A549 (cell line): ENCODE data around the gene SCN5A. TPM values are rescaled to one million over a fixed set of nuclear protein-coding genes. Genes with fewer than 3 reads are reported as not detected.

Experiments
- ATAC-seq, 2 experiments: fragments of 200-7000 bp in 1 of 2; fragments of >200 bp in 1 of 2; cut with Nextera tagmentation in 1 of 2; cut with Tn5 transposase in 1 of 2; 3 replicates each; pipeline versions ENCODE4 v1.8.0 to v1.9.1; 2018 to 2020; ENCODE audit warnings: mild to moderate bottlenecking in 1 of 2, moderate library complexity in 1 of 2
- CTCF ChIA-PET: fragments of 300-600 bp; sonication (Branson Sonifier 250); formaldehyde crosslinking; extraction: SDS; loops from one replicate; lab custom pipeline; 2021; ENCODE audit warnings: antibody characterized with exemption, inconsistent platforms; lab: Yijun Ruan, JAX
- POLR2A ChIA-PET: fragments of 350-600 bp; formaldehyde crosslinking; extraction: SDS; loops from one replicate; lab custom pipeline; 2021; ENCODE audit warnings: antibody characterized with exemption, inconsistent platforms; lab: Yijun Ruan, JAX
- DNase-seq, 2 experiments: peaks; one replicate each; pipeline versions ENCODE4 v3.0.0 to v3.0.0-alpha.2; 2011 to 2016; ENCODE audit warnings: low read depth in 1 of 2, low spot score in 1 of 2
- FAIRE-seq: peaks from 2 replicates; lab custom pipeline; 2011; peaks lifted over from hg19 to GRCh38; lab: Jason Lieb, UNC
- H3K27ac ChIP-seq, 2 experiments: fragments of >200 bp; sonication (Bioruptor Twin); formaldehyde crosslinking; 3 replicates each; pipeline ENCODE4 v1.5.1; 2016 to 2017
- H3K4me1 ChIP-seq: fragments of >200 bp; sonication (Bioruptor Twin); formaldehyde crosslinking; 3 replicates; pipeline ENCODE4 v1.6.1; 2016
- H3K4me2 ChIP-seq: fragments of >200 bp; sonication (Bioruptor Twin); formaldehyde crosslinking; 3 replicates; pipeline ENCODE4 v1.6.1; 2016
- H3K4me3 ChIP-seq: fragments of >200 bp; sonication (Bioruptor Twin); formaldehyde crosslinking; 3 replicates; pipeline ENCODE4 v1.5.1; 2016
- H3K9me3 ChIP-seq: fragments of >200 bp; sonication (Bioruptor Twin); formaldehyde crosslinking; 3 replicates; pipeline ENCODE4 v1.6.1; 2016
- BHLHE40 ChIP-seq: IDR thresholded peaks from 2 replicates; pipeline ENCODE4 v1.6.1; 2012; ENCODE audit warnings: low read depth, low read length, inconsistent platforms
- CBX2 ChIP-seq: fragments of 200-600 bp; sonication (generic); IDR thresholded peaks from 2 replicates; pipeline ENCODE4 v1.6.1; 2016; ENCODE audit warnings: low read depth, mild to moderate bottlenecking, borderline replicate concordance
- CBX8 ChIP-seq: fragments of 200-600 bp; sonication (generic); IDR thresholded peaks from 2 replicates; pipeline ENCODE4 v1.6.1; 2016
- CHD4 ChIP-seq: fragments of 200-600 bp; sonication (generic); IDR thresholded peaks from 2 replicates; pipeline ENCODE4 v1.6.1; 2016; ENCODE audit warnings: antibody characterized with exemption, mild to moderate bottlenecking, borderline replicate concordance
- ELK1 ChIP-seq: fragments of 150-350 bp; IDR thresholded peaks from 2 replicates; pipeline ENCODE4 v1.6.1; 2014; ENCODE audit warnings: low read depth, mild to moderate bottlenecking, low read length
- ESRRA ChIP-seq: fragments of 150-350 bp; IDR thresholded peaks from 2 replicates; pipeline ENCODE4 v1.6.1; 2014; ENCODE audit warnings: mild to moderate bottlenecking, low read length, borderline replicate concordance
- FOSB ChIP-seq: fragments of 250-450 bp; sonication (Bioruptor Pico); IDR thresholded peaks from 2 replicates; pipeline ENCODE4 v1.5.0; 2020; ENCODE audit warnings: mild to moderate bottlenecking, moderate library complexity
- HDAC2 ChIP-seq: fragments of 200-600 bp; sonication (generic); IDR thresholded peaks from 2 replicates; pipeline ENCODE4 v1.6.1; 2016
- HOXB13 ChIP-seq: fragments of 250-450 bp; sonication (Bioruptor Pico); IDR thresholded peaks from 2 replicates; pipeline ENCODE4 v1.5.0; 2020; ENCODE audit warnings: low read depth, mild to moderate bottlenecking, moderate library complexity
- HOXB5 ChIP-seq: fragments of 250-450 bp; sonication (Bioruptor Pico); IDR thresholded peaks from 2 replicates; pipeline ENCODE4 v1.5.0; 2020; ENCODE audit warnings: mild to moderate bottlenecking, moderate library complexity
- JUNB ChIP-seq: fragments of >200 bp; sonication (Bioruptor Twin); formaldehyde crosslinking; IDR thresholded peaks from 2 replicates; pipeline ENCODE4 v1.6.1; 2016
- KDM1A ChIP-seq: fragments of 200-600 bp; sonication (generic); IDR thresholded peaks from 2 replicates; pipeline ENCODE4 v1.6.1; 2016; ENCODE audit warnings: low read depth, mild to moderate bottlenecking
- KDM5A ChIP-seq: fragments of 200-600 bp; sonication (generic); IDR thresholded peaks from 2 replicates; pipeline ENCODE4 v1.6.1; 2016; ENCODE audit warnings: antibody characterized with exemption, mild to moderate bottlenecking
- NPAS2 ChIP-seq: fragments of 250-450 bp; sonication (Bioruptor Pico); IDR thresholded peaks from 2 replicates; pipeline ENCODE4 v1.8.0; 2022; ENCODE audit warnings: mild to moderate bottlenecking, moderate library complexity, borderline replicate concordance
- NR3C1 ChIP-seq: fragments of >200 bp; sonication (Bioruptor Twin); formaldehyde crosslinking; IDR thresholded peaks from 3 replicates; pipeline ENCODE4 v1.6.1; 2017
- PBX3 ChIP-seq: IDR thresholded peaks from 2 replicates; pipeline ENCODE4 v1.6.1; 2012
- SMC3 ChIP-seq: fragments of >200 bp; sonication (Bioruptor Twin); formaldehyde crosslinking; IDR thresholded peaks from 3 replicates; pipeline ENCODE4 v1.6.1; 2018; ENCODE audit warnings: inconsistent platforms
- SREBF2 ChIP-seq: fragments of 450-650 bp; IDR thresholded peaks from 2 replicates; pipeline ENCODE4 v1.6.1; 2014; ENCODE audit warnings: mild to moderate bottlenecking, moderate library complexity
- TFCP2L1 ChIP-seq: fragments of 250-450 bp; sonication (Bioruptor Pico); IDR thresholded peaks from 2 replicates; pipeline ENCODE4 v1.5.0; 2021; ENCODE audit warnings: mild to moderate bottlenecking
- TP53 ChIP-seq: fragments of 250-450 bp; sonication (Bioruptor Pico); IDR thresholded peaks from 2 replicates; pipeline ENCODE4 v1.5.0; 2021; ENCODE audit warnings: mild to moderate bottlenecking, moderate library complexity
- ZC3H11A ChIP-seq: fragments of 450-650 bp; IDR thresholded peaks from 2 replicates; pipeline ENCODE4 v1.6.1; 2014; ENCODE audit warnings: antibody characterized with exemption, mild to moderate bottlenecking
- ZFP36 ChIP-seq: fragments of 450-650 bp; IDR thresholded peaks from 2 replicates; pipeline ENCODE4 v1.6.1; 2014; ENCODE audit warnings: borderline replicate concordance; ENCODE audit not compliant: partially characterized antibody
- WGBS: methylation state at CpG from one replicate; pipeline ENCODE4 v1.1.6; 2017; ENCODE audit errors: missing lambda C conversion rate; 5-methylcytosine and 5-hydroxymethylcytosine counted together
- polyA plus RNA-seq, 4 experiments: library from polyadenylated mRNA; depleted of rRNA in 3 of 4; stranded (reverse); fragments of >200 nt; fragmentation: RNase III in 1 of 4; extraction: RNeasy Plus Mini Kit Qiagen cat#74134 plus additional on column Dnase treatment in 1 of 4; gene quantifications; 2 replicates in 3 of 4; 3 replicates in 1 of 4; pipeline ENCODE4 v1.2.3, GENCODE V29; 2011 to 2017
- TF ChIP-seq, protein P1 (sequence below): IDR thresholded peaks from 2 replicates; pipeline ENCODE4 v1.6.1; 2012
- TF ChIP-seq, protein P2 (sequence below): fragments of 250-450 bp; sonication (Bioruptor Pico); IDR thresholded peaks from 2 replicates; pipeline ENCODE4 v1.5.0; 2021; ENCODE audit warnings: mild to moderate bottlenecking, moderate library complexity, borderline replicate concordance
- TF ChIP-seq, protein P3 (sequence below): fragments of >200 bp; sonication (Bioruptor Twin); formaldehyde crosslinking; IDR thresholded peaks from 3 replicates; pipeline ENCODE4 v1.6.1; 2016

Gene SCN5A
- polyA plus RNA-seq, 2 of the 4 experiments (the other 2 are of a cell fraction): 0.09 to 0.19 TPM

DNA sequence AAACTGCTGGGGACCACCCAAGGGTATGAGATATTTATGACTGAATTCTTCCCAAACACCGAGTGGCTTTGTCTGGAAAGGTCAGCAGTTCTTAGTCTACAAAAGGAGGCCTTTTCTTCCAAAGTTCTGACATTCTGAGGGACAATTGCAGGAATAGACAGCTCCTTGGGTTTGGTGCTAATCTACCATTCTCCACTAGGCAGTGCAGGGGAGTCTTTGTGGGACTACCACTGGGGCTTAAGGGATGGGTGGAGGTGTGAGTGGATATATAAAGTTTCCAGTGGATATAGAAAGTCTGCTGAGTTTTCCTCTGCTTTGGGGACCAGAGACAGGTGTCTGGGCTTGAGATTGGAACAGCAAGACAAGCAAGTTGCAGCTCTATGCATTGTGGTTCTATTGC, 90.6 kb downstream of the SCN5A start:
- no peak overlapping the region for H3K4me3 ChIP-seq
- peak in 1 of 2 experiments; percentile 20; a peak in 1 of 6 replicates for ATAC-seq
- no peak for FAIRE-seq
- H3K27ac ChIP-seq: no peak overlapping the region
- no peaks in the 10 kb centered on the region for H3K4me1 ChIP-seq
- CTCF ChIA-PET: interaction anchor here (0.6 to 1.6 kb wide), 3 partner anchors 27 to 71 kb away, joined by 4 to 7 read pairs (median 4); no protein-coding TSS in a partner anchor
- no peak for DNase-seq
- H3K4me2 ChIP-seq: no peak overlapping the region
- no peaks in the 10 kb centered on the region for H3K9me3 ChIP-seq
- 8% methylated on average over 1 of the region's 1 CpG for WGBS
- TF ChIP-seq NPAS2 (CRISPR knock-in tag): no peak
- no peak for TF ChIP-seq CHD4
- no peak for TF ChIP-seq ESRRA
- TF ChIP-seq HDAC2: no peak
- TF ChIP-seq HOXB5 (CRISPR knock-in tag): no peak
- TF ChIP-seq, protein P1, sequence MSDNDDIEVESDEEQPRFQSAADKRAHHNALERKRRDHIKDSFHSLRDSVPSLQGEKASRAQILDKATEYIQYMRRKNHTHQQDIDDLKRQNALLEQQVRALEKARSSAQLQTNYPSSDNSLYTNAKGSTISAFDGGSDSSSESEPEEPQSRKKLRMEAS: no peak
- TF ChIP-seq ELK1: no peak
- no peak for TF ChIP-seq CBX2
- TF ChIP-seq, protein P2, sequence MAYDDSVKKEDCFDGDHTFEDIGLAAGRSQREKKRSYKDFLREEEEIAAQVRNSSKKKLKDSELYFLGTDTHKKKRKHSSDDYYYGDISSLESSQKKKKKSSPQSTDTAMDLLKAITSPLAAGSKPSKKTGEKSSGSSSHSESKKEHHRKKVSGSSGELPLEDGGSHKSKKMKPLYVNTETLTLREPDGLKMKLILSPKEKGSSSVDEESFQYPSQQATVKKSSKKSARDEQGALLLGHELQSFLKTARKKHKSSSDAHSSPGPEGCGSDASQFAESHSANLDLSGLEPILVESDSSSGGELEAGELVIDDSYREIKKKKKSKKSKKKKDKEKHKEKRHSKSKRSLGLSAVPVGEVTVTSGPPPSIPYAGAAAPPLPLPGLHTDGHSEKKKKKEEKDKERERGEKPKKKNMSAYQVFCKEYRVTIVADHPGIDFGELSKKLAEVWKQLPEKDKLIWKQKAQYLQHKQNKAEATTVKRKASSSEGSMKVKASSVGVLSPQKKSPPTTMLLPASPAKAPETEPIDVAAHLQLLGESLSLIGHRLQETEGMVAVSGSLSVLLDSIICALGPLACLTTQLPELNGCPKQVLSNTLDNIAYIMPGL: no peak
- POLR2A ChIA-PET: no interaction called here

DNA sequence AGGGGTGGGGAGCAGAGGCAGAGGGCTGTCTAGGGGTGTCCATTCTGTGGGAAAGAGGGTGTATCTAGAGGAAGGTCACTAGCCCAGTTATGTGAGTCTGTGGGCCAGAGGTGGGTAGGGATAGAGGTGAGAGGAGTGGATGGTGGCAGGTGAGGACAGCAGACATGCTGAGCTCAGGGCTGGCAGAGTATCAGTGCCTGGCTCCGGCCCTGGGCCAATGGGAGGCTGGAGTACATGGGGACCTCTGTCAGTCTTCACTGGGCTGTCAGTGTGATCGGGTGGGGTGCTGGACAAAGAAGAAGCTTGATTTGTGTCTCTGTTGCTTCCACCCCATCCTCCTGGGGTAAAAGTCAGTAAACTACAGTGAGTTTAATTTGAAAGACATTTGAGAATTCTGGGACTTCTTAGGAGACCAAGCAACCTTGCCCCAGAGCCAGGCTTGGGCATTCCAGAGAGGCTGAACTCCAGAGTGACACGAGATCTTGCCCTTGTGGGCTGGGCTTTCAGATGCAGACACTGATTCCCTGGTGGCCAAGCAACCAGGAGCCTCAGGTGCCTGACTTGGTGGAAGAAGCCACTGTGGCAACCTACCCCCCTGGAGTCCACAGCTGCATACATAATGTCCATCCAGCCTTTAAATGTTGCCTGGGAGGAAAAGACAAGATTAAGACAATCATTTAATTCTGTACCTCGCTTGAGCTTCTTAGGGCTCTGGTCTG, 92.7 kb downstream of the SCN5A start:
- no peak for FAIRE-seq
- no peak for ATAC-seq
- TF ChIP-seq ZFP36 (no peak), CBX8 (no peak), JUNB (no peak), FOSB (CRISPR knock-in tag) (no peak), NPAS2 (CRISPR knock-in tag) (no peak), PBX3 (no peak), KDM5A (no peak), NR3C1 (no peak), BHLHE40 (no peak), ZC3H11A (no peak), HOXB13 (CRISPR knock-in tag) (no peak), ESRRA (no peak), SMC3 (no peak), TFCP2L1 (CRISPR knock-in tag) (no peak), SREBF2 (no peak), KDM1A (no peak), TP53 (no peak)
- TF ChIP-seq, protein P3, sequence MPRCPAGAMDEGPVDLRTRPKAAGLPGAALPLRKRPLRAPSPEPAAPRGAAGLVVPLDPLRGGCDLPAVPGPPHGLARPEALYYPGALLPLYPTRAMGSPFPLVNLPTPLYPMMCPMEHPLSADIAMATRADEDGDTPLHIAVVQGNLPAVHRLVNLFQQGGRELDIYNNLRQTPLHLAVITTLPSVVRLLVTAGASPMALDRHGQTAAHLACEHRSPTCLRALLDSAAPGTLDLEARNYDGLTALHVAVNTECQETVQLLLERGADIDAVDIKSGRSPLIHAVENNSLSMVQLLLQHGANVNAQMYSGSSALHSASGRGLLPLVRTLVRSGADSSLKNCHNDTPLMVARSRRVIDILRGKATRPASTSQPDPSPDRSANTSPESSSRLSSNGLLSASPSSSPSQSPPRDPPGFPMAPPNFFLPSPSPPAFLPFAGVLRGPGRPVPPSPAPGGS: no peak
- WGBS: 6% methylated on average over 4 of the region's 4 CpGs
- no peaks in the 10 kb centered on the region for H3K9me3 ChIP-seq
- CTCF ChIA-PET: interaction anchor here (0.6 to 1.0 kb wide), 2 partner anchors 16 to 35 kb away, joined by 3 read pairs; no protein-coding TSS in a partner anchor
- no peak overlapping the region for H3K4me3 ChIP-seq
- H3K4me1 ChIP-seq: no peaks in the 10 kb centered on the region
- no peak overlapping the region for H3K4me2 ChIP-seq
- no peak overlapping the region for H3K27ac ChIP-seq
- POLR2A ChIA-PET: no interaction called here
- no peak for DNase-seq
